ENCODE data around the gene BNC2.

Gene BNC2

GRCh38 chr9:16594787-16595186 lies 275.7 kb downstream of the BNC2 start:
- TF ChIP-seq CTCF (IDR thresholded peaks at IDR 0.05; ENCODE audit: insufficient read depth, low read length, missing control alignments), result no peak
- no peak for DNase-seq (ENCODE audit: low read depth, low spot score)
- ChIA-PET CTCF (no interaction called here), POLR2A (no interaction called here)
- no peak overlapping the region for H3K4me3 ChIP-seq (ENCODE audit: low read depth, low read length)

- H3K4me3 ChIP-seq (ENCODE audit: low read depth, low read length), result no peak overlapping the region
- POLR2A ChIA-PET, result no interaction called here
- CTCF ChIA-PET, result no interaction called here
- TF ChIP-seq CTCF (IDR thresholded peaks at IDR 0.05; ENCODE audit: insufficient read depth, low read length, missing control alignments), result no peak
- DNase-seq (ENCODE audit: low read depth, low spot score), result no peak
Measured at GRCh38 chr9:16593746-16594145, 276.7 kb downstream of the BNC2 start.

GRCh38 chr9:16591092-16591491 lies 279.4 kb downstream of the BNC2 start:
- TF ChIP-seq CTCF (IDR thresholded peaks at IDR 0.05; ENCODE audit: insufficient read depth, low read length, missing control alignments), result no peak
- H3K4me3 ChIP-seq (ENCODE audit: low read depth, low read length), result no peak overlapping the region
- no peak for DNase-seq (ENCODE audit: low read depth, low spot score)
- ChIA-PET POLR2A (no interaction called here), CTCF (no interaction called here)

GRCh38 chr9:16585591-16585990 lies 284.9 kb downstream of the BNC2 start:
- POLR2A ChIA-PET, result no interaction called here
- H3K4me3 ChIP-seq (ENCODE audit: low read depth, low read length), result no peak overlapping the region
- no peak for DNase-seq (ENCODE audit: low read depth, low spot score)
- CTCF ChIA-PET, result no interaction called here
- no peak for TF ChIP-seq CTCF (IDR thresholded peaks at IDR 0.05; ENCODE audit: insufficient read depth, low read length, missing control alignments)

- CTCF ChIA-PET, result interaction anchor here (1.2 kb wide), 1 partner anchor 322 kb away, joined by 3 read pairs; no protein-coding TSS in a partner anchor
- no peak for DNase-seq (ENCODE audit: low read depth, low spot score)
- no peak overlapping the region for H3K4me3 ChIP-seq (ENCODE audit: low read depth, low read length)
- TF ChIP-seq CTCF (IDR thresholded peaks at IDR 0.05; ENCODE audit: insufficient read depth, low read length, missing control alignments), result no peak
- POLR2A ChIA-PET, result no interaction called here
Measured at GRCh38 chr9:16579872-16580432, 290.5 kb downstream of the BNC2 start.

- CTCF ChIA-PET, result interaction anchor here (1.0 kb wide), 1 partner anchor 9 kb away, joined by 4 read pairs; no protein-coding TSS in a partner anchor
Measured at GRCh38 chr9:16575986-16576245, 294.6 kb downstream of the BNC2 start.

More at GRCh38 chr9:16575986-16576245, 294.6 kb downstream of the BNC2 start:
- H3K4me3 ChIP-seq (ENCODE audit: low read depth, low read length), result no peak overlapping the region
- DNase-seq (ENCODE audit: low read depth, low spot score), result no peak
- no peak for TF ChIP-seq CTCF (IDR thresholded peaks at IDR 0.05; ENCODE audit: insufficient read depth, low read length, missing control alignments)
- POLR2A ChIA-PET, result interaction anchor here (0.5 to 1.1 kb wide), 2 partner anchors 102 to 129 kb away, joined by 3 to 5 read pairs; no protein-coding TSS in a partner anchor

All from AG04449 (cell line).